ENCODE data around the gene LEMD2.

The LEMD2 gene

GRCh38 chr6:33723371-33724085 is 65.4 kb downstream of the LEMD2 start:
- Histone ChIP-seq H3K4me3 (ENCODE audit: insufficient read depth, low read depth, low read length, poor library complexity, severe bottlenecking) (no peak overlapping the region), H3K27ac (ENCODE audit: insufficient read depth, low read length, poor library complexity, severe bottlenecking) (no peak overlapping the region), H3K4me1 (ENCODE audit: control insufficient read depth, insufficient read depth, low read length, poor library complexity, severe bottlenecking) (no peaks in the 10 kb centered on the region), H3K27me3 (replicated peaks; ENCODE audit: control insufficient read depth, insufficient read depth, low read length, poor library complexity, severe bottlenecking) (no peaks in the 10 kb centered on the region), H3K36me3 (ENCODE audit: control insufficient read depth, insufficient read depth, low read length) (no peaks in the 10 kb centered on the region), H3K9me3 (ENCODE audit: control insufficient read depth, low read length) (no peaks in the 10 kb centered on the region)
- DNase-seq = no peak

- DNase-seq = no peak
- Histone ChIP-seq H3K9me3 (ENCODE audit: control insufficient read depth, low read length) (no peaks in the 10 kb centered on the region), H3K27ac (ENCODE audit: insufficient read depth, low read length, poor library complexity, severe bottlenecking) (no peak overlapping the region), H3K4me3 (ENCODE audit: insufficient read depth, low read depth, low read length, poor library complexity, severe bottlenecking) (no peak overlapping the region), H3K36me3 (ENCODE audit: control insufficient read depth, insufficient read depth, low read length) (no peaks in the 10 kb centered on the region), H3K4me1 (ENCODE audit: control insufficient read depth, insufficient read depth, low read length, poor library complexity, severe bottlenecking) (no peaks in the 10 kb centered on the region), H3K27me3 (replicated peaks; ENCODE audit: control insufficient read depth, insufficient read depth, low read length, poor library complexity, severe bottlenecking) (no peaks in the 10 kb centered on the region)
Observed at GRCh38 chr6:33722103-33722623, 66.8 kb downstream of the LEMD2 start.

- Histone ChIP-seq H3K4me3 (ENCODE audit: insufficient read depth, low read depth, low read length, poor library complexity, severe bottlenecking) (no peak overlapping the region), H3K9me3 (ENCODE audit: control insufficient read depth, low read length) (no peaks in the 10 kb centered on the region), H3K4me1 (ENCODE audit: control insufficient read depth, insufficient read depth, low read length, poor library complexity, severe bottlenecking) (no peaks in the 10 kb centered on the region), H3K36me3 (ENCODE audit: control insufficient read depth, insufficient read depth, low read length) (no peaks in the 10 kb centered on the region), H3K27ac (ENCODE audit: insufficient read depth, low read length, poor library complexity, severe bottlenecking) (no peak overlapping the region), H3K27me3 (replicated peaks; ENCODE audit: control insufficient read depth, insufficient read depth, low read length, poor library complexity, severe bottlenecking) (no peaks in the 10 kb centered on the region)
- DNase-seq = no peak
Observed at GRCh38 chr6:33721508-33721907, 67.4 kb downstream of the LEMD2 start.

Data from effector memory CD4-positive, alpha-beta T cell (primary cell).